Cardiac muscle cell (in vitro differentiated cells and primary cell): ENCODE data around the gene GNGT1. TPM values are rescaled to one million over a fixed set of nuclear protein-coding genes. Genes with fewer than 3 reads are reported as not detected.
A peak's percentile ranks its signal among the peaks of the same experiment; 100 is the strongest.

Experiments used
- DNase-seq, 2 donors: peaks; one replicate each; pipeline versions ENCODE4 v3.0.0 to v3.0.0-alpha.2; 2010 to 2017; ENCODE audit warnings: low read depth in 1 of 2, low spot score in 1 of 2
- H3K27ac ChIP-seq: fragments of 200-600 bp; sonication (generic); 2 replicates; pipeline ENCODE4 v1.5.1; 2016
- H3K27me3 ChIP-seq: fragments of 200-600 bp; sonication (generic); 2 replicates; pipeline ENCODE4 v1.6.0; 2016; ENCODE audit warnings: control low read depth
- H3K36me3 ChIP-seq: fragments of 200-600 bp; sonication (generic); 2 replicates; pipeline ENCODE4 v1.5.1; 2016; ENCODE audit warnings: control low read depth
- H3K4me1 ChIP-seq: fragments of 200-600 bp; sonication (generic); 2 replicates; pipeline ENCODE4 v1.8.1; 2017; ENCODE audit warnings: low read depth, mild to moderate bottlenecking, mixed run types
- H3K4me3 ChIP-seq: fragments of 200-600 bp; sonication (generic); 2 replicates; pipeline ENCODE4 v1.5.1; 2016; ENCODE audit warnings: mild to moderate bottlenecking
- H3K9me3 ChIP-seq: fragments of 200-600 bp; sonication (generic); 2 replicates; pipeline ENCODE4 v1.5.1; 2017; ENCODE audit warnings: low read depth, mild to moderate bottlenecking, control low read depth
- polyA plus RNA-seq: library from polyadenylated mRNA; unstranded; fragments of >200 nt; fragmentation: Nextera tagmentation; extraction: Ambion mirVana; gene quantifications from 2 replicates; pipeline ENCODE4 v1.2.1, GENCODE V29; 2016
- total RNA-seq: library from RNA; depleted of rRNA; stranded (reverse); fragments of >200 nt; gene quantifications from 2 replicates; pipeline ENCODE4 v1.2.3, GENCODE V29; 2016
- TF ChIP-seq, protein P1 (sequence below): IDR thresholded peaks from 2 replicates; pipeline ENCODE4 v1.5.1; 2012; ENCODE audit warnings: low read depth, mild to moderate bottlenecking, low read length

The GNGT1 gene
- total and polyA plus RNA-seq, 2 experiments from 2014 or later, result not detected

DNA sequence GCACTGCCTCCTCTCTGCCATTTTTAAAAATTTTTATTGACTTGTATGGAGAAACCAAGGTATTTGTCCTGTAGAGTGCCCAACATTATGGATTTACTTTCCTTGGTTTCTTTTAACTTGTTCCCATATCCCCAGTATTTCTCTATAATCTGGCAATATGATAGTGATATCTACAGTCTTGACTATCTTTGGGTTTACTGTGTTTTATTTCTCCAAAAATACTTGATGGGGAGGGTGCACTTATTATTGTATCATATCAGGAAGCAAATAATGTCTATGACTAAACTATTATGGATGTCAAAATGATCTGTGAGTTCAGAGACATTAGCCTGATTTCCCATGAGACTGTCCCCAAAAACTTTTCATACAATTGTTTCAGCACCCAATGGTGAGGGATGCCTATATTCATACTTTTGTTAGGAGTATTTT, 22.4 kb upstream of the GNGT1 start:
- Histone ChIP-seq H3K27me3 (peaks cover 19% of the 10 kb centered on the region), H3K4me1 (no peaks in the 10 kb centered on the region), H3K36me3 (no peaks in the 10 kb centered on the region), H3K9me3 (peaks cover 5% of the 10 kb centered on the region), H3K4me3 (no peak overlapping the region), H3K27ac (no peak overlapping the region)
- TF ChIP-seq, protein P1, sequence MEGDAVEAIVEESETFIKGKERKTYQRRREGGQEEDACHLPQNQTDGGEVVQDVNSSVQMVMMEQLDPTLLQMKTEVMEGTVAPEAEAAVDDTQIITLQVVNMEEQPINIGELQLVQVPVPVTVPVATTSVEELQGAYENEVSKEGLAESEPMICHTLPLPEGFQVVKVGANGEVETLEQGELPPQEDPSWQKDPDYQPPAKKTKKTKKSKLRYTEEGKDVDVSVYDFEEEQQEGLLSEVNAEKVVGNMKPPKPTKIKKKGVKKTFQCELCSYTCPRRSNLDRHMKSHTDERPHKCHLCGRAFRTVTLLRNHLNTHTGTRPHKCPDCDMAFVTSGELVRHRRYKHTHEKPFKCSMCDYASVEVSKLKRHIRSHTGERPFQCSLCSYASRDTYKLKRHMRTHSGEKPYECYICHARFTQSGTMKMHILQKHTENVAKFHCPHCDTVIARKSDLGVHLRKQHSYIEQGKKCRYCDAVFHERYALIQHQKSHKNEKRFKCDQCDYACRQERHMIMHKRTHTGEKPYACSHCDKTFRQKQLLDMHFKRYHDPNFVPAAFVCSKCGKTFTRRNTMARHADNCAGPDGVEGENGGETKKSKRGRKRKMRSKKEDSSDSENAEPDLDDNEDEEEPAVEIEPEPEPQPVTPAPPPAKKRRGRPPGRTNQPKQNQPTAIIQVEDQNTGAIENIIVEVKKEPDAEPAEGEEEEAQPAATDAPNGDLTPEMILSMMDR, result no peak
- peak in 1 of 2 donors; percentile 31 for DNase-seq

GRCh38 chr7:93884541-93884940, 21.8 kb upstream of the GNGT1 start:
- Histone ChIP-seq H3K9me3 (peaks cover 5% of the 10 kb centered on the region), H3K4me3 (no peak overlapping the region), H3K4me1 (no peaks in the 10 kb centered on the region), H3K27me3 (peaks cover 25% of the 10 kb centered on the region), H3K36me3 (no peaks in the 10 kb centered on the region), H3K27ac (no peak overlapping the region)
- peak in 1 of 2 donors; percentile 38 for DNase-seq
- TF ChIP-seq, protein P1, result no peak

GRCh38 chr7:93889261-93889660, 17.1 kb upstream of the GNGT1 start:
- TF ChIP-seq, protein P1, result no peak
- H3K4me1 ChIP-seq, result no peaks in the 10 kb centered on the region
- no peak overlapping the region for H3K27ac ChIP-seq
- no peaks in the 10 kb centered on the region for H3K36me3 ChIP-seq
- DNase-seq, result peak in 1 of 2 donors; percentile 70
- H3K4me3 ChIP-seq, result peak overlapping the region; percentile 81
- H3K27me3 ChIP-seq, result peaks cover 57% of the 10 kb centered on the region
- peaks cover 5% of the 10 kb centered on the region for H3K9me3 ChIP-seq

DNA sequence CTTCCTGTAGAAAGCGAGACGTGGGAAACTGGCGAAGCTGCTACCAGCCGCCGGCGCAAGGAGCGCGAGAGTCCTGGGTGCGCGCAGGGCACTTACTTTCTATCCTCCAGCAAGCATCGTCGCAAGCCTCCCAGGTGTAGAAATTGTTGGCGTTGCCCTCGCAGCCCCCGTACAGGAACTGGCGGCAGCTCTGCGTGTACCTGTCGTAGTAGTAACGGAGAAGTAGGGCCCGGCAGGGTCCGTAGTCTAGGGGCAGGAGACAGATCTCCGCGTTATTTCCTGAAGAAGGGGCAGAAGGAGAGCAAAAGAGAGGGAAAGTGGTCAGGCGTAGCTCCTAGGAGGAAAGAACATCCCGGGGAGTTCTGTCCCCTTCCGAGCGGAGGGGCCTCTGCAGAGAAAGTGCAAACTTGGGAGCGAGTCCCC, 16.3 kb upstream of the GNGT1 start:
- peak; percentile 60 to 77 for DNase-seq
- Histone ChIP-seq H3K4me1 (no peaks in the 10 kb centered on the region), H3K4me3 (peak overlapping the region; percentile 81), H3K27me3 (peaks cover 57% of the 10 kb centered on the region), H3K36me3 (no peaks in the 10 kb centered on the region), H3K9me3 (peaks cover 5% of the 10 kb centered on the region), H3K27ac (no peak overlapping the region)
- TF ChIP-seq, protein P1, result no peak

DNA sequence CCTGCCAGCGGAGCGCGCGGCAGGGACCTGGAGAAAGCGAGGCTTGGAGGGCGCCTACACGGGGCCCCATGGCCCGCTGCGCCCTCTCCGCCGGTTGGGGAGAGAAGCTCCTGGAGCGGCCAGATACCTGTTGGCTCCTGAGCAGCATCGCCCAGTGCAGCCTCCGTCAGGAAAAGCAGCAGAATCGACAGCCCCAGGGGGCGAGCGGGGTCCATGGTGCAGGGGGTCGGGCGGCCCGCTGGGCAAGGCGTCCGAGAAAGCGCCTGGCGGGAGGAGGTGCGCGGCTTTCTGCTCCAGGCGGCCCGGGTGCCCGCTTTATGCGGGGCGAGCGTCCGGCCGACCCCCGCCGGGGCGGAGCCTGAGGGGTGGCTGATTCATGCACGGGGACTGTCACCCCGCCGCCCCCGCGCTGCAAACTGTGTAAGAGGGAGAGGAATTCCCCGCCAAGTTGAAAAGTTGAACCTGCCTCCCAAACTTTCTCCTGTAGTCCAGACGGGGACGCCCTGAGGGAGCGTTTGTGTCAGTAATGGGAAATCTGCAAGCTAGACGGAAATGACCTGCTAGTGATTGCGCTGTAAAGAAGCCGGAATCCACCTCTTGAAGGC, 15.8 kb upstream of the GNGT1 start, which contains the start of gene TFPI2:
TSS of gene TFPI2 (minus strand) at position 290 of the 605 bp plus-strand sequence. CDS start at position 215, 75 bp downstream.
- peak; percentile 58 to 87 for DNase-seq
- Histone ChIP-seq H3K27me3 (peaks cover 57% of the 10 kb centered on the region), H3K9me3 (peaks cover 5% of the 10 kb centered on the region), H3K36me3 (no peaks in the 10 kb centered on the region), H3K4me1 (no peaks in the 10 kb centered on the region), H3K4me3 (peak within 1 kb of the TSS; percentile 81), H3K27ac (no peak within 1 kb of the TSS)
- TF ChIP-seq, protein P1, result peak; percentile 24
